OCI-LY1 (cell line): ENCODE data around the gene EPB41L4A.

Experiments
- H2AFZ ChIP-seq: fragments of 200-600 bp; sonication (generic), shearing (Covaris generic); 2 replicates; pipeline ENCODE4 v1.6.0; 2014; ENCODE audit warnings: antibody characterized with exemption, mild to moderate bottlenecking, low read length
- H3F3A ChIP-seq: fragments of 200-600 bp; sonication (generic), shearing (Covaris generic); 2 replicates; pipeline ENCODE4 v1.6.0; 2014; ENCODE audit warnings: mild to moderate bottlenecking, antibody characterized with exemption, low read length, moderate library complexity; ENCODE audit not compliant: insufficient read depth
- H3K27ac ChIP-seq: fragments of 200-600 bp; sonication (generic); 2 replicates; pipeline ENCODE4 v1.5.1; 2014; ENCODE audit warnings: low read length, mixed run types, mild to moderate bottlenecking, low read depth; ENCODE audit not compliant: poor library complexity, severe bottlenecking
- H3K27me3 ChIP-seq: fragments of 200-600 bp; sonication (generic); 2 replicates; pipeline ENCODE4 v1.6.0; 2014; ENCODE audit warnings: antibody characterized with exemption, mild to moderate bottlenecking, low read length, moderate library complexity; ENCODE audit not compliant: insufficient read depth
- H3K36me3 ChIP-seq: fragments of 200-600 bp; sonication (generic); 2 replicates; pipeline ENCODE4 v1.6.1; 2014; ENCODE audit warnings: mild to moderate bottlenecking, antibody characterized with exemption, low read length, moderate library complexity, mixed read lengths; ENCODE audit not compliant: insufficient read depth
- H3K4me1 ChIP-seq: fragments of 200-600 bp; sonication (generic); 2 replicates; pipeline ENCODE4 v1.5.1; 2014; ENCODE audit warnings: mild to moderate bottlenecking, low read length, moderate library complexity; ENCODE audit not compliant: insufficient read depth, severe bottlenecking
- H3K4me2 ChIP-seq: fragments of 200-600 bp; sonication (generic), shearing (Covaris generic); 2 replicates; pipeline ENCODE4 v1.6.1; 2014; ENCODE audit warnings: low read length
- H3K4me3 ChIP-seq: fragments of 200-600 bp; sonication (generic); 2 replicates; pipeline ENCODE4 v1.5.1; 2014; ENCODE audit warnings: low read length, low read depth, mild to moderate bottlenecking, mixed read lengths; ENCODE audit not compliant: poor library complexity, severe bottlenecking
- H3K79me2 ChIP-seq: fragments of 200-600 bp; shearing (Covaris generic); 2 replicates; pipeline ENCODE4 v1.6.1; 2016; ENCODE audit warnings: mixed run types, low read length, mixed read lengths; ENCODE audit not compliant: insufficient read depth
- H3K9ac ChIP-seq: fragments of 200-600 bp; sonication (generic), shearing (Covaris generic); 2 replicates; pipeline ENCODE4 v1.6.1; 2014; ENCODE audit warnings: mild to moderate bottlenecking, low read length, mixed read lengths
- H3K9me2 ChIP-seq: fragments of 200-600 bp; sonication (generic), shearing (Covaris generic); 2 replicates; pipeline ENCODE4 v1.6.1; 2014; ENCODE audit warnings: low read depth, mild to moderate bottlenecking, low read length, mixed read lengths
- H3K9me3 ChIP-seq: fragments of 200-600 bp; shearing (Covaris generic); 2 replicates; pipeline ENCODE4 v1.6.1; 2014; ENCODE audit warnings: low read length, mixed read lengths
- H4K20me1 ChIP-seq: fragments of 200-600 bp; sonication (generic), shearing (Covaris generic); 2 replicates; pipeline ENCODE4 v1.6.0; 2016; ENCODE audit warnings: mild to moderate bottlenecking, low read length; ENCODE audit not compliant: insufficient read depth
- CTCF ChIP-seq: fragments of 200-600 bp; sonication (generic), shearing (Covaris generic); IDR thresholded peaks from 2 replicates; pipeline ENCODE4 v1.5.1; 2017; ENCODE audit warnings: mild to moderate bottlenecking, antibody characterized with exemption, low read length, moderate library complexity, mixed read lengths
- EZH2 ChIP-seq: fragments of 200-600 bp; sonication (generic), shearing (Covaris generic); IDR thresholded peaks from 2 replicates; pipeline ENCODE4 v1.8.0; 2017; ENCODE audit warnings: borderline replicate concordance, mixed run types, mild to moderate bottlenecking, antibody characterized with exemption, low read length, moderate library complexity, mixed read lengths

The EPB41L4A gene

GRCh38 chr5:112294126-112294525 is 125.0 kb downstream of the EPB41L4A start:
- Histone ChIP-seq H4K20me1 (no peaks in the 10 kb centered on the region), H3K4me1 (peaks cover 16% of the 10 kb centered on the region), H3K27me3 (no peaks in the 10 kb centered on the region), H3K79me2 (no peaks in the 10 kb centered on the region), H3K36me3 (no peaks in the 10 kb centered on the region), H2AFZ (no peak overlapping the region), H3K27ac (no peak overlapping the region), H3K4me2 (no peak overlapping the region), H3K9me2 (no peaks in the 10 kb centered on the region), H3K9ac (no peak overlapping the region), H3K4me3 (no peak overlapping the region), H3F3A (no peaks in the 10 kb centered on the region), H3K9me3 (no peaks in the 10 kb centered on the region)
- no peak for TF ChIP-seq CTCF
- no peak for TF ChIP-seq EZH2

GRCh38 chr5:112293587-112293986 is 125.5 kb downstream of the EPB41L4A start:
- Histone ChIP-seq H3K9me2 (no peaks in the 10 kb centered on the region), H4K20me1 (no peaks in the 10 kb centered on the region), H3K36me3 (no peaks in the 10 kb centered on the region), H3K4me2 (no peak overlapping the region), H3K4me1 (peaks cover 16% of the 10 kb centered on the region), H2AFZ (no peak overlapping the region), H3K27ac (no peak overlapping the region), H3K4me3 (no peak overlapping the region), H3K9ac (no peak overlapping the region), H3K79me2 (no peaks in the 10 kb centered on the region), H3F3A (no peaks in the 10 kb centered on the region), H3K9me3 (no peaks in the 10 kb centered on the region), H3K27me3 (no peaks in the 10 kb centered on the region)
- no peak for TF ChIP-seq EZH2
- no peak for TF ChIP-seq CTCF

GRCh38 chr5:112290691-112291090 is 128.4 kb downstream of the EPB41L4A start:
- Histone ChIP-seq H3K4me1 (peaks cover 16% of the 10 kb centered on the region), H2AFZ (no peak overlapping the region), H3K9ac (no peak overlapping the region), H3K9me2 (no peaks in the 10 kb centered on the region), H3K9me3 (no peaks in the 10 kb centered on the region), H3K4me3 (no peak overlapping the region), H3K36me3 (no peaks in the 10 kb centered on the region), H3K79me2 (no peaks in the 10 kb centered on the region), H3K27ac (no peak overlapping the region), H4K20me1 (no peaks in the 10 kb centered on the region), H3K27me3 (no peaks in the 10 kb centered on the region), H3F3A (no peaks in the 10 kb centered on the region), H3K4me2 (no peak overlapping the region)
- no peak for TF ChIP-seq EZH2
- TF ChIP-seq CTCF = no peak
